ENCODE data around the gene RAB36. TPM values are rescaled to one million over a fixed set of nuclear protein-coding genes. Genes with fewer than 3 reads are reported as not detected.

RAB36 gene
- polyA plus RNA-seq, 1 donor from 2014 or later: 3.2 TPM

DNA sequence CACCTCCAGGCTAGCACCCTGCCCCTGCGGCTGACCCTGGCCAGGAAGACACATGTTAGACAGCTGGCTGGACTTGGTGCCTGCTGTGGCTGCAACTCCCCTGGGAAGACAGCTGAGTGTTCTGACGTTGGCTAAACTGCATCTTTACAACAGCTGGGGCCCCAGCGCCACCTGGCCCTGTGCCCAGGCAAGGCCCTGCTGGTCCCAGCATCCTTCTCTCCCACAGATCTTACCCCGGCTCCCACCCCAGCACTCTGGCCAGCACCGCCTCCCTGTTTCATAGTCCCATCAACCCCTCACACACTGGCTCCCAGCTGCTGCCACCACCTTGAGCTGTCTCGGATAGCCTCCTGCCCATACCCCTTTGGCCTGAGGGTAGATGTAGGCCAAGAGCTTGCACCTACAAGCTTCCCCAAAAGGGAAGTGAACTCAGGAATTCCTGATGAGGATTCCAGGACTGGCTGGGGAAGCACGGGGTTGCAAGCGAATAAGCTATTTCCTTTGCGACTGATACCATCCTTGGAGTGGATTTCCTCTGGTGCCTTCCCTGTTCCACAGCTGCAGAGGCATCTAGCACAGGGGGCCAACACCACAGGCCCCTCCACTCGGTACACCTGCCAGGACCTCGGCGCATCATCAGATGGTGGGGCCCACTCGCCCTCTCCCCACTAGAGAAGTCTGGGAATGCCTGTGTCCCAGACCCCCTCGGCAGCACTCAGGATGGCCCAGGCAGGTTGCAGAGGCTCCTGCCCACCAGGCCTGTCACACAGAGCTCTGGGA, 32.0 kb upstream of the RAB36 start:
- Histone ChIP-seq H3K4me3 (ENCODE audit: low read length) (no peak overlapping the region), H3K79me2 (replicated peaks; ENCODE audit: insufficient read depth, low read length) (no peaks in the 10 kb centered on the region), H4K20me1 (ENCODE audit: insufficient read depth) (no peaks in the 10 kb centered on the region), H3K27ac (ENCODE audit: low read length) (no peak overlapping the region), H3K9me2 (ENCODE audit: insufficient read depth, low read length) (no peaks in the 10 kb centered on the region), H3F3A (ENCODE audit: insufficient read depth, low read length, poor library complexity, severe bottlenecking) (no peaks in the 10 kb centered on the region), H3K4me2 (ENCODE audit: low read length) (no peak overlapping the region), H3K36me3 (ENCODE audit: insufficient read depth, low read length) (no peaks in the 10 kb centered on the region), H3K27me3 (ENCODE audit: insufficient read depth, low read depth, low read length) (no peaks in the 10 kb centered on the region), H3K9me3 (ENCODE audit: low read length) (no peaks in the 10 kb centered on the region), H2AFZ (ENCODE audit: low read depth, low read length) (no peak overlapping the region), H3K9ac (ENCODE audit: low read length) (no peak overlapping the region)
- TF ChIP-seq MXI1 (conservative IDR thresholded peaks at IDR 0.05; ENCODE audit: poor library complexity, severe bottlenecking) (no peak), POLR2AphosphoS5 (IDR thresholded peaks at IDR 0.05) (no peak)
- TF ChIP-seq, protein P1, sequence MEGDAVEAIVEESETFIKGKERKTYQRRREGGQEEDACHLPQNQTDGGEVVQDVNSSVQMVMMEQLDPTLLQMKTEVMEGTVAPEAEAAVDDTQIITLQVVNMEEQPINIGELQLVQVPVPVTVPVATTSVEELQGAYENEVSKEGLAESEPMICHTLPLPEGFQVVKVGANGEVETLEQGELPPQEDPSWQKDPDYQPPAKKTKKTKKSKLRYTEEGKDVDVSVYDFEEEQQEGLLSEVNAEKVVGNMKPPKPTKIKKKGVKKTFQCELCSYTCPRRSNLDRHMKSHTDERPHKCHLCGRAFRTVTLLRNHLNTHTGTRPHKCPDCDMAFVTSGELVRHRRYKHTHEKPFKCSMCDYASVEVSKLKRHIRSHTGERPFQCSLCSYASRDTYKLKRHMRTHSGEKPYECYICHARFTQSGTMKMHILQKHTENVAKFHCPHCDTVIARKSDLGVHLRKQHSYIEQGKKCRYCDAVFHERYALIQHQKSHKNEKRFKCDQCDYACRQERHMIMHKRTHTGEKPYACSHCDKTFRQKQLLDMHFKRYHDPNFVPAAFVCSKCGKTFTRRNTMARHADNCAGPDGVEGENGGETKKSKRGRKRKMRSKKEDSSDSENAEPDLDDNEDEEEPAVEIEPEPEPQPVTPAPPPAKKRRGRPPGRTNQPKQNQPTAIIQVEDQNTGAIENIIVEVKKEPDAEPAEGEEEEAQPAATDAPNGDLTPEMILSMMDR (IDR thresholded peaks at IDR 0.05; ENCODE audit: poor library complexity, severe bottlenecking): no peak

DNA sequence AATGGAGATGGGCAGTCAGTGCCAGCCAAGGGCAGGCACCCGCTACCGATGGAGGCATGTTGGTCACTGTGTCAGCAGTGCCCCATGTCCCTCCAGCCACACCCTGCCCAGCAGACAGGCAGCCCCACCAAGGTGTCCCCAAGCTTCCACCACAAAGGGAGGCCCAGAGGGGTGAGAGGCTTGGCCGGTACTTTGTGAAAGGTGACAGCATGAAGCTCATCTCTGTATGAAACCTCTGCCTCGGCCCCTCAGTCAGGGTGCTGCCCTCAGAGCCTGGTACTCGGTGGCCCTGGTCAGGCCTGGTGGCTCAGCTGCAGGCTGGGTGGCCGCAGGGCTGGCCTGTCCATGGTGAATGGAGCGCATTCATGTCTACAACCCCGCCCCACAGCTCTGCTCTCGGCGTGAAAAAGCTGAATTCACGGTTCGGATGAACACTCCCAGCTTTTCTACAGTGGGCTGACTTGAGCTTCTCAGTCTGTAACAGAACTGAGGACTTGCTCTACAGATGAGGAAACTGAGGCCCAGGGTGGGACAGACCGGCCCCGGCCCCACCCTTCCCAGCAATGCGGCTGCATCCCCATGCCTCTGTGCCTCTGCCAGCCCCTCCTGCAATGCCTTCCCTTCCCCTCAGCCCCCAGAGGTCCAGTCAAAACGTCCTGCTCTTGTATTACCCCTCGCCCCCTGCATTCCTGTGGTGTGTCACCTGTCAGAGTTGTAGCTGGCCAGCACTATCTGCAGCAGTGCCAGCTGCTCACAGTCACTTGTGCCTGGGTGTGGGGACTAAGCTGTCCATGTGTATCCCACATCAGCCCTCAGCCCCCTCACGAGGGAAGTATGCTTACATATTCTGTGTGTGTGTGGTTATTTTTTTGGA, 31.2 kb upstream of the RAB36 start:
- Histone ChIP-seq H3K9me2 (ENCODE audit: insufficient read depth, low read length) (no peaks in the 10 kb centered on the region), H3K4me3 (ENCODE audit: low read length) (no peak overlapping the region), H3K27me3 (ENCODE audit: insufficient read depth, low read depth, low read length) (no peaks in the 10 kb centered on the region), H3K9ac (ENCODE audit: low read length) (no peak overlapping the region), H4K20me1 (ENCODE audit: insufficient read depth) (no peaks in the 10 kb centered on the region), H3K79me2 (replicated peaks; ENCODE audit: insufficient read depth, low read length) (no peaks in the 10 kb centered on the region), H3K4me2 (ENCODE audit: low read length) (no peak overlapping the region), H3K27ac (ENCODE audit: low read length) (no peak overlapping the region), H2AFZ (ENCODE audit: low read depth, low read length) (no peak overlapping the region), H3K9me3 (ENCODE audit: low read length) (no peaks in the 10 kb centered on the region), H3K36me3 (ENCODE audit: insufficient read depth, low read length) (no peaks in the 10 kb centered on the region), H3F3A (ENCODE audit: insufficient read depth, low read length, poor library complexity, severe bottlenecking) (no peaks in the 10 kb centered on the region)
- TF ChIP-seq, protein P2, sequence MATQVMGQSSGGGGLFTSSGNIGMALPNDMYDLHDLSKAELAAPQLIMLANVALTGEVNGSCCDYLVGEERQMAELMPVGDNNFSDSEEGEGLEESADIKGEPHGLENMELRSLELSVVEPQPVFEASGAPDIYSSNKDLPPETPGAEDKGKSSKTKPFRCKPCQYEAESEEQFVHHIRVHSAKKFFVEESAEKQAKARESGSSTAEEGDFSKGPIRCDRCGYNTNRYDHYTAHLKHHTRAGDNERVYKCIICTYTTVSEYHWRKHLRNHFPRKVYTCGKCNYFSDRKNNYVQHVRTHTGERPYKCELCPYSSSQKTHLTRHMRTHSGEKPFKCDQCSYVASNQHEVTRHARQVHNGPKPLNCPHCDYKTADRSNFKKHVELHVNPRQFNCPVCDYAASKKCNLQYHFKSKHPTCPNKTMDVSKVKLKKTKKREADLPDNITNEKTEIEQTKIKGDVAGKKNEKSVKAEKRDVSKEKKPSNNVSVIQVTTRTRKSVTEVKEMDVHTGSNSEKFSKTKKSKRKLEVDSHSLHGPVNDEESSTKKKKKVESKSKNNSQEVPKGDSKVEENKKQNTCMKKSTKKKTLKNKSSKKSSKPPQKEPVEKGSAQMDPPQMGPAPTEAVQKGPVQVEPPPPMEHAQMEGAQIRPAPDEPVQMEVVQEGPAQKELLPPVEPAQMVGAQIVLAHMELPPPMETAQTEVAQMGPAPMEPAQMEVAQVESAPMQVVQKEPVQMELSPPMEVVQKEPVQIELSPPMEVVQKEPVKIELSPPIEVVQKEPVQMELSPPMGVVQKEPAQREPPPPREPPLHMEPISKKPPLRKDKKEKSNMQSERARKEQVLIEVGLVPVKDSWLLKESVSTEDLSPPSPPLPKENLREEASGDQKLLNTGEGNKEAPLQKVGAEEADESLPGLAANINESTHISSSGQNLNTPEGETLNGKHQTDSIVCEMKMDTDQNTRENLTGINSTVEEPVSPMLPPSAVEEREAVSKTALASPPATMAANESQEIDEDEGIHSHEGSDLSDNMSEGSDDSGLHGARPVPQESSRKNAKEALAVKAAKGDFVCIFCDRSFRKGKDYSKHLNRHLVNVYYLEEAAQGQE (IDR thresholded peaks at IDR 0.05; ENCODE audit: borderline replicate concordance): no peak
- TF ChIP-seq EP300 (conservative IDR thresholded peaks at IDR 0.05; ENCODE audit: poor library complexity, severe bottlenecking) (no peak), RAD21 (conservative IDR thresholded peaks at IDR 0.05) (no peak), MXI1 (conservative IDR thresholded peaks at IDR 0.05; ENCODE audit: poor library complexity, severe bottlenecking) (no peak)

DNA sequence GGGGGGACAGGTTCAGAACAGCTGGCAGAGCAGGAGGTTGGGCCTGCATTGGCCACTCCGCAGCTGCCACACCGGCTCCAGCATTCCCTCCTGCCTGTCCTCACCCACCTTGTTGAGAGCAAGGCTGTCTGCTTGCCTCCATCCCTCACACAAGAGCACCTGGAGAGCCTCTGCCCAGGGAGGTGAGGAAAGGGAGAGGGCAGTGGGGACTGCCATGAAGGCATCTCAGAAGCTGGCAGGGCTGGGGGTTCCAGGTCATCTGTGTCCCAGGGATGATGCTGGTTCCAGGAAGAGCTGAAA, 30.6 kb upstream of the RAB36 start:
- H3K79me2 ChIP-seq (replicated peaks; ENCODE audit: insufficient read depth, low read length): no peaks in the 10 kb centered on the region
- H3K4me3 ChIP-seq (ENCODE audit: low read length): no peak overlapping the region
- no peak overlapping the region for H3K4me2 ChIP-seq (ENCODE audit: low read length)
- H3K9me2 ChIP-seq (ENCODE audit: insufficient read depth, low read length): no peaks in the 10 kb centered on the region
- H3K9ac ChIP-seq (ENCODE audit: low read length): no peak overlapping the region
- no peaks in the 10 kb centered on the region for H3K36me3 ChIP-seq (ENCODE audit: insufficient read depth, low read length)
- no peaks in the 10 kb centered on the region for H3F3A ChIP-seq (ENCODE audit: insufficient read depth, low read length, poor library complexity, severe bottlenecking)
- H4K20me1 ChIP-seq (ENCODE audit: insufficient read depth): no peaks in the 10 kb centered on the region
- H2AFZ ChIP-seq (ENCODE audit: low read depth, low read length): no peak overlapping the region
- no peaks in the 10 kb centered on the region for H3K9me3 ChIP-seq (ENCODE audit: low read length)
- H3K27me3 ChIP-seq (ENCODE audit: insufficient read depth, low read depth, low read length): no peaks in the 10 kb centered on the region
- no peak overlapping the region for H3K27ac ChIP-seq (ENCODE audit: low read length)
- no peak for TF ChIP-seq TAF1 (IDR thresholded peaks at IDR 0.05; ENCODE audit: low read depth)
- TF ChIP-seq POLR2AphosphoS5 (IDR thresholded peaks at IDR 0.05): no peak
- TF ChIP-seq RAD21 (conservative IDR thresholded peaks at IDR 0.05): no peak
- TF ChIP-seq, protein P2 (IDR thresholded peaks at IDR 0.05; ENCODE audit: borderline replicate concordance): no peak
- TF ChIP-seq, protein P1 (IDR thresholded peaks at IDR 0.05; ENCODE audit: poor library complexity, severe bottlenecking): no peak
- TF ChIP-seq EP300 (conservative IDR thresholded peaks at IDR 0.05; ENCODE audit: poor library complexity, severe bottlenecking): no peak
- no peak for TF ChIP-seq SMC3 (conservative IDR thresholded peaks at IDR 0.05; ENCODE audit: poor library complexity)

All from neural cell (in vitro differentiated cells).